SJSA1 (cell line): ENCODE results near the gene AUH. TPM values are rescaled to one million over a fixed set of nuclear protein-coding genes. Genes with fewer than 3 reads are reported as not detected.

Source experiments
- DNase-seq, 2 experiments: peaks; one replicate each; pipeline ENCODE4 v3.0.0-alpha.2; 2015 to 2020; ENCODE audit warnings: low spot score in 2 of 2, low read depth in 1 of 2
- H3K27ac ChIP-seq: fragments of 250-450 bp; sonication (Bioruptor Pico); 2 replicates; pipeline ENCODE4 v1.5.1; 2020; ENCODE audit warnings: mild to moderate bottlenecking, moderate library complexity
- H3K27me3 ChIP-seq: fragments of 250-450 bp; sonication (Bioruptor Pico); replicated peaks from 2 replicates; pipeline ENCODE4 v1.5.1; 2020; ENCODE audit warnings: mild to moderate bottlenecking, moderate library complexity
- H3K36me3 ChIP-seq: fragments of 250-450 bp; sonication (Bioruptor Pico); 2 replicates; pipeline ENCODE4 v1.5.1; 2020; ENCODE audit warnings: mild to moderate bottlenecking
- H3K4me1 ChIP-seq: fragments of 250-450 bp; sonication (Bioruptor Pico); replicated peaks from 2 replicates; pipeline ENCODE4 v1.6.1; 2021; ENCODE audit warnings: mild to moderate bottlenecking
- H3K4me3 ChIP-seq: fragments of 250-450 bp; sonication (Bioruptor Pico); 2 replicates; pipeline ENCODE4 v1.5.1; 2020; ENCODE audit warnings: mild to moderate bottlenecking
- H3K9me3 ChIP-seq: fragments of 250-450 bp; sonication (Bioruptor Pico); replicated peaks from 2 replicates; pipeline ENCODE4 v1.5.1; 2020; ENCODE audit warnings: mild to moderate bottlenecking
- total RNA-seq: library from RNA; depleted of rRNA; stranded (reverse); fragments of >200 nt; shearing (Covaris generic); gene quantifications from 2 replicates; pipeline ENCODE4 v1.2.3, GENCODE V29; 2014; rRNA removed

AUH gene
- total RNA-seq, 1 experiment from 2014 or later: 15.3 TPM

DNA sequence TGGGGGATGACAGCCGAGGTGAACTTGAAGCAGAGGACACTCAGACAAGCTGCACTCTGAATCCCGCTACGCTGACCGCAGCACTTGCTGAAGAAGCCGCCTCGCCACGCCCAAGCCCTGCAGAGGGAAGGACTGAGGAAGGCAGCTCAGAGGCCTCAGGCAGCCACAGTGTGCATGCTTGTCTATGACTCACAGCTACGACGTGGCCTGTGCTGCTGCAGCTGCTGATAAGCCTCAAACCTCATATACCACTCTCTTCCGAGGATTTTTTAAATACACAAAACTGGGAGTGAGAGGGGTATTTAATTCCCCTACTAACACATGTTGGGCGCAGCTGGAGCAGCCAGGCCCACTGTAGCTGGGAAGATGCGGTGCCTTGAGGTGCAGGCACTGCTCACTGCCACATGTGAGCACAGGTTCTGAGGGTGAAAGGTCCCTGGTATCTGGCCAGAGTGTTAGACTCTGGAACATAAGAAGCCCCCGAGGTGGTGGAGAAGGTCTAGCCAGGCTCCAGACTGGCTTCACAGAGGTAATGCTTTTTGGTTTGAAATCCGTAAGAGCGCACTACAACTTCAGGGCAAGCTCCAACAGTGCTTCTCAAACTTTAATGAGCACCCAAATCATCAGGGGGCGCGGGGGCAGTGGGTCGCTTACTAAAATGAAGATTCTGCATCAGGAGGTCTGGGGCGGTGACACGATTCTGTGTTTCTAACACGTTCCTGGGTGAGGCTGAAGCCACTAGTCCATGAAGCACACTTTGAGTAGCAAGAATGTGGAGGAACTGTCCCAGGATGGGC, 196.8 kb downstream of the AUH start:
- Histone ChIP-seq H3K4me3 (no peak overlapping the region), H3K36me3 (no peaks in the 10 kb centered on the region), H3K9me3 (no peaks in the 10 kb centered on the region), H3K27ac (no peak overlapping the region), H3K4me1 (peaks cover 47% of the 10 kb centered on the region), H3K27me3 (no peaks in the 10 kb centered on the region)
- peak; percentile 82 to 95 for DNase-seq

Other genes with a start within 250 kb of the AUH start
- 6.2 and 9.0 TPM in 2 replicates for gene NFIL3, start 61.9 kb upstream of the AUH start, total RNA-seq